Measurements from ENCODE around the gene HOXC13. TPM values are rescaled to one million over a fixed set of nuclear protein-coding genes. Genes with fewer than 3 reads are reported as not detected.
A peak's percentile ranks its signal among the peaks of the same experiment; 100 is the strongest.

The HOXC13 gene
- total and polyA plus RNA-seq, 2 of the 13 experiments (the other 11 are each of a cell fraction or from before 2014, with no cell fraction given): 0.07 TPM; not detected in 1

DNA sequence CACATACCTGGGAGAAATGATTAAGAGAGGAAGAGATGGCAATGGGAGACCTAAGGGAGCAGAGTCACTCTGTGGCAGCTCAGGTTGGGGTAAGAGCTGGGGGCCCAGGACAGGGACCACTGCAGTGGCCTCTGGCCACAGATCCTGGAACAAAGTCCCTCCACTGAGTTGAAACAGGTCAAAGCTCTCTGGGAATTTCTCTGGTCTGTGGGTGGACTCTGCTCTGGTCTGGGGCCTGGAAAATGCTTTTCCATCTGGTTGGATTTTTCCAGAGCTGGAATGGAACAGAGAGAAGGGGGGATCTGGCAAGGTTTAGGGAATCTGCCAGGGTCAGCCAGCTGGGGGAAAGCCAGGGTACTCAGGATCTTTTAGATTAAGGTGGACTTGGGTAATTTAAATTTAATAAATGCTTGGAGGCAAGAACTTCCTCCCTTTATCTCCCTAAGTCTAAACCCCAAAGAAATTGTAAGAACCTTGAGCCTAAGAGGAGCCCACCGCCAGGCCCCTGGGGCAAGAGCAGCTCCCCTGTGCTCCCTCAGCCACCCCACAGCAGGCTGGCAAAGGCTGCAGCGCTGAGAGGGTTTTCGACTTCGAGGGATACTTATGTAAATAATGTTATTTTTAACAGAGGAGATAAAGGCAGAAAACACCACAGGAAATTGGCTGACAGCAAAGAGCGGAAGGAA, 50.1 kb downstream of the HOXC13 start (continued):
- TF ChIP-seq, protein P1, sequence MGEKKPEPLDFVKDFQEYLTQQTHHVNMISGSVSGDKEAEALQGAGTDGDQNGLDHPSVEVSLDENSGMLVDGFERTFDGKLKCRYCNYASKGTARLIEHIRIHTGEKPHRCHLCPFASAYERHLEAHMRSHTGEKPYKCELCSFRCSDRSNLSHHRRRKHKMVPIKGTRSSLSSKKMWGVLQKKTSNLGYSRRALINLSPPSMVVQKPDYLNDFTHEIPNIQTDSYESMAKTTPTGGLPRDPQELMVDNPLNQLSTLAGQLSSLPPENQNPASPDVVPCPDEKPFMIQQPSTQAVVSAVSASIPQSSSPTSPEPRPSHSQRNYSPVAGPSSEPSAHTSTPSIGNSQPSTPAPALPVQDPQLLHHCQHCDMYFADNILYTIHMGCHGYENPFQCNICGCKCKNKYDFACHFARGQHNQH (CRISPR knock-in tag; IDR thresholded peaks at IDR 0.05): no peak
- TF ChIP-seq TMF1 (CRISPR knock-in tag; IDR thresholded peaks at IDR 0.05; ENCODE audit: low read depth) (no peak), ZBTB3 (CRISPR knock-in tag; IDR thresholded peaks at IDR 0.05; ENCODE audit: borderline replicate concordance, low read depth) (no peak), MAFG (CRISPR knock-in tag; IDR thresholded peaks at IDR 0.05) (no peak), ZNF331 (CRISPR knock-in tag; IDR thresholded peaks at IDR 0.05) (no peak), ZNF101 (CRISPR knock-in tag; IDR thresholded peaks at IDR 0.05; ENCODE audit: borderline replicate concordance, low read depth) (no peak), ZFP90 (CRISPR knock-in tag; IDR thresholded peaks at IDR 0.05; ENCODE audit: borderline replicate concordance) (no peak), ZNF33B (CRISPR knock-in tag; IDR thresholded peaks at IDR 0.05) (no peak), ZFY (CRISPR knock-in tag; IDR thresholded peaks at IDR 0.05) (no peak), ZNF883 (CRISPR knock-in tag; IDR thresholded peaks at IDR 0.05; ENCODE audit: not compliant biosample characterization) (no peak), PAF1 (CRISPR knock-in tag; IDR thresholded peaks at IDR 0.05) (no peak), ZFYVE20 (CRISPR knock-in tag; IDR thresholded peaks at IDR 0.05; ENCODE audit: borderline replicate concordance, low read depth) (no peak), MBNL3 (CRISPR knock-in tag; conservative IDR thresholded peaks at IDR 0.05) (no peak), HDAC1 (CRISPR knock-in tag; IDR thresholded peaks at IDR 0.05) (0 out of 2 replicates have a peak, but pooled peaks have one; percentile 17), ZNF382 (CRISPR knock-in tag; IDR thresholded peaks at IDR 0.05; ENCODE audit: borderline replicate concordance) (no peak)
- TF ChIP-seq, protein P2, sequence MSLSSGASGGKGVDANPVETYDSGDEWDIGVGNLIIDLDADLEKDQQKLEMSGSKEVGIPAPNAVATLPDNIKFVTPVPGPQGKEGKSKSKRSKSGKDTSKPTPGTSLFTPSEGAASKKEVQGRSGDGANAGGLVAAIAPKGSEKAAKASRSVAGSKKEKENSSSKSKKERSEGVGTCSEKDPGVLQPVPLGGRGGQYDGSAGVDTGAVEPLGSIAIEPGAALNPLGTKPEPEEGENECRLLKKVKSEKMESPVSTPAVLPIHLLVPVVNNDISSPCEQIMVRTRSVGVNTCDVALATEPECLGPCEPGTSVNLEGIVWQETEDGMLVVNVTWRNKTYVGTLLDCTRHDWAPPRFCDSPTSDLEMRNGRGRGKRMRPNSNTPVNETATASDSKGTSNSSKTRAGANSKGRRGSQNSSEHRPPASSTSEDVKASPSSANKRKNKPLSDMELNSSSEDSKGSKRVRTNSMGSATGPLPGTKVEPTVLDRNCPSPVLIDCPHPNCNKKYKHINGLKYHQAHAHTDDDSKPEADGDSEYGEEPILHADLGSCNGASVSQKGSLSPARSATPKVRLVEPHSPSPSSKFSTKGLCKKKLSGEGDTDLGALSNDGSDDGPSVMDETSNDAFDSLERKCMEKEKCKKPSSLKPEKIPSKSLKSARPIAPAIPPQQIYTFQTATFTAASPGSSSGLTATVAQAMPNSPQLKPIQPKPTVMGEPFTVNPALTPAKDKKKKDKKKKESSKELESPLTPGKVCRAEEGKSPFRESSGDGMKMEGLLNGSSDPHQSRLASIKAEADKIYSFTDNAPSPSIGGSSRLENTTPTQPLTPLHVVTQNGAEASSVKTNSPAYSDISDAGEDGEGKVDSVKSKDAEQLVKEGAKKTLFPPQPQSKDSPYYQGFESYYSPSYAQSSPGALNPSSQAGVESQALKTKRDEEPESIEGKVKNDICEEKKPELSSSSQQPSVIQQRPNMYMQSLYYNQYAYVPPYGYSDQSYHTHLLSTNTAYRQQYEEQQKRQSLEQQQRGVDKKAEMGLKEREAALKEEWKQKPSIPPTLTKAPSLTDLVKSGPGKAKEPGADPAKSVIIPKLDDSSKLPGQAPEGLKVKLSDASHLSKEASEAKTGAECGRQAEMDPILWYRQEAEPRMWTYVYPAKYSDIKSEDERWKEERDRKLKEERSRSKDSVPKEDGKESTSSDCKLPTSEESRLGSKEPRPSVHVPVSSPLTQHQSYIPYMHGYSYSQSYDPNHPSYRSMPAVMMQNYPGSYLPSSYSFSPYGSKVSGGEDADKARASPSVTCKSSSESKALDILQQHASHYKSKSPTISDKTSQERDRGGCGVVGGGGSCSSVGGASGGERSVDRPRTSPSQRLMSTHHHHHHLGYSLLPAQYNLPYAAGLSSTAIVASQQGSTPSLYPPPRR (CRISPR knock-in tag; IDR thresholded peaks at IDR 0.05; ENCODE audit: borderline replicate concordance): no peak
- TF ChIP-seq, protein P3, sequence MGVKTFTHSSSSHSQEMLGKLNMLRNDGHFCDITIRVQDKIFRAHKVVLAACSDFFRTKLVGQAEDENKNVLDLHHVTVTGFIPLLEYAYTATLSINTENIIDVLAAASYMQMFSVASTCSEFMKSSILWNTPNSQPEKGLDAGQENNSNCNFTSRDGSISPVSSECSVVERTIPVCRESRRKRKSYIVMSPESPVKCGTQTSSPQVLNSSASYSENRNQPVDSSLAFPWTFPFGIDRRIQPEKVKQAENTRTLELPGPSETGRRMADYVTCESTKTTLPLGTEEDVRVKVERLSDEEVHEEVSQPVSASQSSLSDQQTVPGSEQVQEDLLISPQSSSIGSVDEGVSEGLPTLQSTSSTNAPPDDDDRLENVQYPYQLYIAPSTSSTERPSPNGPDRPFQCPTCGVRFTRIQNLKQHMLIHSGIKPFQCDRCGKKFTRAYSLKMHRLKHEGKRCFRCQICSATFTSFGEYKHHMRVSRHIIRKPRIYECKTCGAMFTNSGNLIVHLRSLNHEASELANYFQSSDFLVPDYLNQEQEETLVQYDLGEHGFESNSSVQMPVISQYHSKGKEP (CRISPR knock-in tag; IDR thresholded peaks at IDR 0.05): no peak
- TF ChIP-seq, protein P4, sequence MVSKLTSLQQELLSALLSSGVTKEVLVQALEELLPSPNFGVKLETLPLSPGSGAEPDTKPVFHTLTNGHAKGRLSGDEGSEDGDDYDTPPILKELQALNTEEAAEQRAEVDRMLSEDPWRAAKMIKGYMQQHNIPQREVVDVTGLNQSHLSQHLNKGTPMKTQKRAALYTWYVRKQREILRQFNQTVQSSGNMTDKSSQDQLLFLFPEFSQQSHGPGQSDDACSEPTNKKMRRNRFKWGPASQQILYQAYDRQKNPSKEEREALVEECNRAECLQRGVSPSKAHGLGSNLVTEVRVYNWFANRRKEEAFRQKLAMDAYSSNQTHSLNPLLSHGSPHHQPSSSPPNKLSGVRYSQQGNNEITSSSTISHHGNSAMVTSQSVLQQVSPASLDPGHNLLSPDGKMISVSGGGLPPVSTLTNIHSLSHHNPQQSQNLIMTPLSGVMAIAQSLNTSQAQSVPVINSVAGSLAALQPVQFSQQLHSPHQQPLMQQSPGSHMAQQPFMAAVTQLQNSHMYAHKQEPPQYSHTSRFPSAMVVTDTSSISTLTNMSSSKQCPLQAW (CRISPR knock-in tag; IDR thresholded peaks at IDR 0.05): 0 out of 2 replicates have a peak, but pooled peaks have one; percentile 16

Measured in HepG2 (cell line).